GM12874 (cell line): ENCODE results near the gene VAV2.

Experiments
- TF ChIP-seq, protein P1 (sequence below): IDR thresholded peaks from 2 replicates; pipeline ENCODE4 v1.5.1; 2011; ENCODE audit warnings: low read depth, mild to moderate bottlenecking, control low read depth, low read length, moderate library complexity; ENCODE audit not compliant: insufficient read depth

Gene VAV2

DNA sequence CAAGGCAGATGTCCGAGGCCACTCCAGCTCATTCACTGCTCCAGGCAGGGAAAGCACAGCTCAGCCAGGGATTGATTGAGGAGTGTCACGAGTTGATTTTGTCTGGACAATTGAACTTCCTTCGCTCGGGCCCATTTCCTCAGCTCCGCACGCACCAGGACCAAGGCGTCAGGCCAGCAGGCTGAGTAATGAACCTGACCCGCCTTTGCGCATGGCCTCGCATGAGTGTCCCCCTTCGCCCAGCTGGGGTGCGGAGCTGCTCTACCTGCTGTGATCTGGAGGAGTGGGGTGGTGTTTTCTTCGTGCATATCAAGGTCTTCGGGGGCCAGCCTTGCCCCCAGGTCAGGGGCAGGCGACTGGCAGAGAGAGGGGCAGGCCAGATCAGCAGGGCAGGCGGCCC is 44.0 kb downstream of the VAV2 start:
- TF ChIP-seq, protein P1, sequence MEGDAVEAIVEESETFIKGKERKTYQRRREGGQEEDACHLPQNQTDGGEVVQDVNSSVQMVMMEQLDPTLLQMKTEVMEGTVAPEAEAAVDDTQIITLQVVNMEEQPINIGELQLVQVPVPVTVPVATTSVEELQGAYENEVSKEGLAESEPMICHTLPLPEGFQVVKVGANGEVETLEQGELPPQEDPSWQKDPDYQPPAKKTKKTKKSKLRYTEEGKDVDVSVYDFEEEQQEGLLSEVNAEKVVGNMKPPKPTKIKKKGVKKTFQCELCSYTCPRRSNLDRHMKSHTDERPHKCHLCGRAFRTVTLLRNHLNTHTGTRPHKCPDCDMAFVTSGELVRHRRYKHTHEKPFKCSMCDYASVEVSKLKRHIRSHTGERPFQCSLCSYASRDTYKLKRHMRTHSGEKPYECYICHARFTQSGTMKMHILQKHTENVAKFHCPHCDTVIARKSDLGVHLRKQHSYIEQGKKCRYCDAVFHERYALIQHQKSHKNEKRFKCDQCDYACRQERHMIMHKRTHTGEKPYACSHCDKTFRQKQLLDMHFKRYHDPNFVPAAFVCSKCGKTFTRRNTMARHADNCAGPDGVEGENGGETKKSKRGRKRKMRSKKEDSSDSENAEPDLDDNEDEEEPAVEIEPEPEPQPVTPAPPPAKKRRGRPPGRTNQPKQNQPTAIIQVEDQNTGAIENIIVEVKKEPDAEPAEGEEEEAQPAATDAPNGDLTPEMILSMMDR: no peak

DNA sequence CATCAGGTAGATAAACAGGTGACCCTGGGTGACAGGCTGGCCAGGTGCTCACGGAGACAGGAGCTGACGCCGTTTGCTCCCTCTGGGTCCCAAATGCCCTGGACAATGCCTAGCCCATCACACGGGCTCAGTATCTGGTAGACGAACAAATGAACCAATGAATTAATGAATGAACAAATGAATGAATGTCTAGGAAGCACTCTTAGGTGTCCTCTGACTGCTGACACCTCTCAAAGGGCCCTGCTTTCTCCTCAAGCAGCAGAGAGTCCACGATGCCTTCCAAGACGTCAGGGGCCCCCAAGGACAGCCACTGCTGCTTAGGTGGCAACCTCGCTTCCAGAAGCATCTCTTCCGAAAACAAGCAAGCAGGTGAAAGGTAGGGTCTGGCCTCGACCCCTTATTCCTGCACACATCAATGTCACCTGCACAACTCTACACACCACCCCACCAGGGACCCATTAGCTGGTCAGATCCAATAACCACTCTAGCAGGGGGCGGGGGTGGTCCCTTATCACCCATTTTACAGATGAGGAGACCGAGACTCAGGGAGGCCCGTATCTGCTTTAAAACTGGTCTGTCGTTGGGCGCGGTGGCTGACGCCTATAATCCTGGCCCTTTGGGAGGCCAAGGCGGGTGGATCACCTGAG is 45.2 kb downstream of the VAV2 start:
- TF ChIP-seq, protein P1: no peak

DNA sequence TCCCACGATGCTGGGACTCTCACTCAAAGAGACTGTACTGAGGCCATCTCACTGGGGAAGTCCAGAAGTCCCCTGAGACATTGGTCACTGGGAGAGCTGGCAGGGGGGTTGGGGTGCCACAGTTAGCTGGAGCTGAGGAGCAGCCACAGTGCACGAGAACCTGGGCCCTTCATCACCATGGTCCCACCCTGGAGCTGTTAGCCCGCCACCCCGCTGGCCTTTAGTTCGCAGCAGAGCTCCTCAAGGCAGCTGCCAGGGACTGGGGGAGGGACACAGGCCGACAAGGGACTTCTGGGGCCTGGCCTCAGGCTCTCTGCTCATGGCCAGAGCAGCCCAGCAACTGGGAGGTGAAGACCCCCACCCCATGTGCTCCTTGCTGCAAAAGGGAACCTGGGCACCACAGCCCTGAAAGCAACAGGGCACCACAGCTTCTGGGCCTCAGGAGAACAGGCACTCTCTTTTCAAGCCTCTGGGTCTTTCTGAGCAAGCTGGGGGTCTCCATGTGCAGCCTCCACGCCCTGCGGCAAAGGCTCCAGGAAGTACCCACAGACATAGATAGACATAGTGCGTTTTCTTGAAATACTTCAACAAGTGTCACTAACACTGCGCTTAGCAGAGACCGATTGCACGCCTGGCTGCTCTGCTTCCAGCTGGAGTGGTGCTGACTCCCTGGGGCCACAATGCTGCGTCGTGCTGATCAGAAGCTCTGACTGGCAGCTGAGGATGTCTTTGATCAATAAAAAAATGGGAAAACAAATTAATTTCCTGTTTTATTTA is 46.0 kb downstream of the VAV2 start:
- TF ChIP-seq, protein P1: no peak

DNA sequence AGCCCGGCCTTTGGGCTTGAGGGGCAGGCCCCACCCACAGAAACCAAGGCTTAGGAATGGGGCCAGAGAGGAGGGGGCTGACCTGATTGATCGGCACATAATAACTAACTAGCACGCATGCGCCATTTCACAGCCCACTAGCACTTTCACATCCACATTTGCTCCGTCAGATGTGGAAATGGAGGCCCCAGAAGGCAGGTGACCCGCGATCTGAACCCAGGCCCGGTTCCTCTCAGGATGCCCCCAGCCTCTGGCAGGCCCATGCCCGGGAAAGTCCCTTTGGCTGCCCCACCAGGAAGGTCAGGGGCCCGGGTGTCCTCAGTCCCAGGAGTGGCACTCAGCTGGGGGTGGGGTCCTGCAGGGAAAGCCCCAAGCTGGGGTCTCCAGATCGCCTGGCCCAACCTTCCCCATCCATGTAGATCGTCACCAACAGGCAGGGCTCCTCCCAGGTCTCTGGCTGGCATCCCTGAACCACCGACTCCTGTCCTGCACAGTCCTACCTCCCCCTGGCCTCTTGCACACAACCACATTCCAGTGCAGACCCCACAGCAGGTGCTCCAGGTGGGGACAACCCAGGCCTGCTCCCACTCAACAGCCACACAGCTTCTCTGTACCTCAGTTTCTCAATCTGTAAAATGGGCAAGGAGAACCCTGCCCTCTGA is 46.7 kb downstream of the VAV2 start:
- TF ChIP-seq, protein P1: no peak

DNA sequence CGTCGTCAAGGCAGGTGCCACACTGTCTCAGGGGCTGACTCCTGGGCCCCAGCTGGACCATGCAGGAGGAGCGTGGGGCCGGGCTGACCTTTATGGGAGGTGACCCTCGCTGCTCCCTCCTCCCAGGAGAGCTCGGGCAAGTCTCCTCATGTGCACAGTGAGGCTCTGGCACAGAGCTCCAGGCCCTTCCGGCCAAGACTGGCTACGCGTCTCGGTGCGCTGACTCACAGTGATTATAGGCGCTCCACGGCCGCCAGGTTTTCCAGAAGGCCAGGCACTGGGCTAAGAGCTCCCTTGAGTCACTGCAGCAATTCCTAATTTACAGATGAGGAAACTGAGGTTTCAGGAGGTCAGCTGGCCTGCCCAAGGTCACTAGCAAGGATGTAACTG is 47.4 kb downstream of the VAV2 start:
- TF ChIP-seq, protein P1: no peak

DNA sequence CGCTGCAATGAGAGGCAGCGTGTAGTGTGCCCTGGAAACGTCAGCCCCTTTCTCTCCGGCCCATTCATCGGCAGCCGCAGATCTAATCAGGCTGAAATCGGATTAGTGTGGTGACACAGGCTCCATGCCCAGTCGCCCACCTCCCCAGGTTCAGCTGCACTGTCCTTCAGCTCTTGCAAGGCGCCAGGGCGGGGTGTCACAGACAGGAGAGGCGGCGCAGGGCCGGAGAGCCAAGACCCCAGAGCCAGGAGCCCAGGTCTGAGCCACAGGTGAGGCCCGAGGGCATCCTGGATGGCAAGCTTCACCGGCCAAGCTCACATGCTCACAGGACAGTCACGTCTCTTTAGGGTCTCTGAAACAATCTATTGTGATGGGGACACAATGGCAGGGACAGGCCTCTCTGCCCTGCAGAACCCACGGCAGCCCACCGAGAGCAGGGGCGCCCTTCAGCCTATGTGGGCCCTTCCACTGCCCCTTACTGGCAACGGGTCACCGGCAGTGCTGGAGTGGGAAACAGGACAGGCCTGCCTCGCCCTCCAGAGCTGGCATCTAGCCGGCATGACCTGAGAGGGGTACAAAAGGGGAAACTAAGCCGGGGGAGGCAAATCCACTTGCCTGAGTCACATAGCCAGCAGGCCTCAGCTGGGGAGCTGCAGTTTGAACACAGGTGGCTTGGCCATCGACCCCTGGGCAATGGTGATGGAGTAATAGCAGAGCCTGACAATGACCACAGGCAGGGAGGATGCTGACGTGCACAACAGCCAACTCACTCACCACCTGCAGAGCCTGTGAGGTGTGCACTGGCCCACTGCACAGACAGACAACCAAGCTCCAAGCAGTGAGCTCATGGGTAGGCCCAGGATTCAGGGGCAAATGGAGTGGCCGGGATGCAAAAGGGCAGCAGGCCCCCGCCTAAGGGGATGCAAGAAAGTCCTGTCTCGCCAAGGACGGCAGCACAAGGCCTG is 48.1 kb downstream of the VAV2 start:
- TF ChIP-seq, protein P1: no peak
